HG03521 (cell line): ENCODE measurements around the gene NRIP1.

ENCODE experiments used
- ATAC-seq: cut with Tn5 transposase; IDR thresholded peaks from one replicate; pipeline ENCODE4 v1.9.1; 2021; ENCODE audit warnings: mild to moderate bottlenecking, moderate library complexity; ENCODE audit not compliant: unreplicated experiment

NRIP1 gene

DNA sequence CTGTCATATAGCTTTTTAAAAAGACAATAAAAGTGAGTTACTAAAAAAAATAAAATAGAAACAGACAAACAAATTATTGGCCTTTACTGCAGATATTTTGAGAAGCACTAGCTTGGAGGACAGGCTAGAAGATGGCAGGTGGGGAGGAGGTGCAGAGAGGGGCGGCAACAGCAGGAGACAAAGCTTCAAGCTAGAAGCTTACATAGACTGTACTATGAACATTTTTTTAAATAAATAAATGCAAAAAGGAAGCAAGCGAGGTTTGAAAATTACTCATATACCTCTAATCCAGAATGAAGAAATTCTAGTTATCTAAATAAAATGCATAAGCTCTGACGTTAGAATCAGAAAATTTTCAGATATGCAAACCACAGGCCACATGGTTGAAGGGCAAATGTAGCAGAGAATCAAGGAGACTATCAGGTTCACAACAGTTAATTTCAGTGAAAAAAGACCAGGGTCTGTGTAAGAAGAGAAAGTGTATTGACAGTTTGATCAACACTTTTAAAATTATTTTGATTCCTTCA is 54.9 kb downstream of the NRIP1 start:
- ATAC-seq, result no peak

DNA sequence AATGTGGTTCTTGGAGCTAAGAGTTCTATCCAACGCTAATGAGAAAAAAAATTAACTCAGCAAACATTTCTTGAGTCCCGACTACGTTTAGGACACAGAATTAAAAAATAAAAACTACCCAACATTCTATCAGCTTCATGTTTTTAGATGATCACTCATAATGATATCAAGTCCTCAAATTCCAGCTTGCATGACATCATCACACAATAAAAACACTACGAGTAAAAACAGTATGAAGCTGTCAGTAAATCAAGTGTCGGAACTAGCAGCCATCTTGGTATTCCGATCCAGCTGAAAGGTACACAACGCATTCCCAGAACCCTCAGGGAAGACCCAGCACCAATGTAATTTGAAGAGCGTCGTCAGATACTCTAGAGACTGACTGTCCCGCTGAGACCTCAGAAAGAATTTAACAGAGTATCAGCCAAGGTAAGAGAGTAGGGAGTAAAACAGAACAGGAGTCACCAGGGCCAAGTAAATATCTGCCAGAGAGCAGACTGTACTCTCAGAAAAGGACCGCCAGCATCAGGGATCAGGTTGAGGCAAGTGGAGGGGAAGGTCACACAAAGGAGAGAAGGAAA is 57.0 kb downstream of the NRIP1 start:
- no peak for ATAC-seq

DNA sequence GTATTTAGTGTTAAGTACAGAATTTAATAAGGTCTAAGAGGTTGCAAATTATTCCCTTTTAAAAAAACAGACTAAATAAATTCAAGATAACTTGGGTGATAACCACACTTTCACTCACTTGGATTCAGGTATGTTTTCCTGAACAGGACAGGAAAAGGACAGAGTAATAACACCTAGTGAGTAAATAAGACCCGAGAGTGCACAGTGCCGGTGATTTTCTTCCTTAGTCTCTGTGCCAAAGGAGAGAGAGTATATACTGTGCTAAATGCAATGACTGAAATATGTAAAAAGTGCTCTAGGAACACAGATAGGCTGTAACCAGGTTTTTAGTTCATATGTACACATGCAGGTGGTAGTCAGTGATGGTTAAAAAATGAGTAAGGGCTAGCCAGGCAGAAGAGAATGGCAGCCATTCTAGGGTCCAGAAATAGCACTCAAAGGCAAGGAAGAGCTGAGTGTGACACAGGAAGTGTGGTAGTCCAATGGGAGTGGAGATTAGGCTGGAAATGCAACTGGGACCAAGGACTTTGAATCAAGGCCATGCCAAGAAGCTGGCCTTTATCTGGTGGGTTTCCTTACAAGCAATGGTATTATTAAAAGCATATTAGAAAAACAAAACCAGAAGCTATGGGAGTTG is 58.1 kb downstream of the NRIP1 start:
- ATAC-seq, result no peak

DNA sequence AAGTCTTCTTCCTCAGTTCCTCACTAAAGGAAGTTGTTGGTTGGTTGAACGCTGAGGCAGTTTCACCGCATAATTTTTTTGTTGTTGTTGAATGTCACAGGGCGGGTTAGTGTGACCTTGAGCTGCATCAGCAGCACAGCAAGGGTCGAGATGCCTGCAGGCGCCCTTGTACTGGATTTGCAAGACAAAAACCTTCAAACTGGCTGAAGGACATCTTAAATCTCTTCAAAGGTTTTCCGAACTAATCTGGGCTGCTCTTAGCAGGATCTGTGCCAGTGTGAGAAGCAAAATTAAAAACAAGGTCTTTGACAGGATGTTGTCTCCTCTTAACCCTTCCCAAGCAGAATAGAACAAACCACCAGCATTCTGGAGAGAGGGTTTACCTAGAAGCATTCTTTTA is 59.4 kb downstream of the NRIP1 start:
- no peak for ATAC-seq

DNA sequence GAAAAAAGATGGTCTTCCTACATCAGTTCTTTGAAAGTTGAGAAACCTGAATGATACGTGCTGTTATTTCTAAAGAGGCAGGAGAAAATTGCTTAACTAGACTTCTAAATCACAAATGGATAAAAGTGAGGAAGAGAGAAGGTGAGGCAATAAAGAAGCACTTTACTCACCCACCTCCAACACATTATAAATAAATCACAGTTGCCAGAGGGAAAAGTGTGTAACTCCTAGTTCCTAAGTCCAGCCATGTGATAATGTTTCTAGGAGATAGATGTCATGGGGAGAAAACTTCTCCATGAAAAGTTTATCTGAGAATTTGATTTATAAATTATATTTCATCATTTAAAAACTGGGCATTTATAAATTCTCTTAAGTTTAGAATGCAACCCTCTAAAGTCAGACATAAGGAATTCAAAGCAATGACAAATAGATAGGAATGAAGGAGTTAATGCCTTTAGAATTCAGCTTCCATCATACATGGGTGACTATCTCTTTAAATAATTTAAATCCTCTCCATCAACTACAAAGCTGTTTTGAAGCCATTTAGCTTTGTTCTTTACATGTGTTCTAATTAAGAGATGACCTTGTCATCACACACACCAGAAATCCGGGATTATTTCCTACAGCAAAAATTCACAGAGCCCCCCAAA is 60.0 kb downstream of the NRIP1 start:
- no peak for ATAC-seq

DNA sequence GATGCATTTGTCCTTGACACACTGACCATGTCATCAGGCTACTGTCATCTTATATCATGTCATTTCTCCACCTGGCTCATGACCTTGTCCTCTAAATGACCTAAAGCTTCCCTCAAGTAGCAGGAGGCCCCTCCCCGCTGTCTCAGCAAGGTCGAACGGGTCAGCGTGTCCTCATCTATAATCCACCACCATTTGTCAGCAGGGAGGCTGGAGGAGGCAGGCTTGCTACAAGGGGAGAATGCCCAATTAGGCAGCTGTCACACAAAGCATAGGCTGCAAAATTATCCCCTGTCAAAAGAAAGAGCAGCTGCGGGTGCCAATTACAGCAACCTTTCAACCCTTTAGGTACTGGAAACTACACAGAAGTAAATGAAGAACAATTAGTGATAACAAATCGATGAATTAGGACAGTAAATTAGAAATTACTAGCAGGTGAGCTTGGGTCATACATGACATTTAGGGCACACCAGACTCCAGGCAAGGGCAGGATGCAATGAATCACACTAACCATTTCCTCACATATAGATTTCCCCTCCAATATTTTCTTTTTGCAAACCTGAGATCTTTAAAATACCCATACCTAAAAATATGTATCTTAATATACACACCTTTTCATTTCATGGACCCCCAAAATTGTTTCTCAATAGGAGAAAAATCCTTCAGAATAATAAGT is 61.2 kb downstream of the NRIP1 start:
- ATAC-seq, result no peak

DNA sequence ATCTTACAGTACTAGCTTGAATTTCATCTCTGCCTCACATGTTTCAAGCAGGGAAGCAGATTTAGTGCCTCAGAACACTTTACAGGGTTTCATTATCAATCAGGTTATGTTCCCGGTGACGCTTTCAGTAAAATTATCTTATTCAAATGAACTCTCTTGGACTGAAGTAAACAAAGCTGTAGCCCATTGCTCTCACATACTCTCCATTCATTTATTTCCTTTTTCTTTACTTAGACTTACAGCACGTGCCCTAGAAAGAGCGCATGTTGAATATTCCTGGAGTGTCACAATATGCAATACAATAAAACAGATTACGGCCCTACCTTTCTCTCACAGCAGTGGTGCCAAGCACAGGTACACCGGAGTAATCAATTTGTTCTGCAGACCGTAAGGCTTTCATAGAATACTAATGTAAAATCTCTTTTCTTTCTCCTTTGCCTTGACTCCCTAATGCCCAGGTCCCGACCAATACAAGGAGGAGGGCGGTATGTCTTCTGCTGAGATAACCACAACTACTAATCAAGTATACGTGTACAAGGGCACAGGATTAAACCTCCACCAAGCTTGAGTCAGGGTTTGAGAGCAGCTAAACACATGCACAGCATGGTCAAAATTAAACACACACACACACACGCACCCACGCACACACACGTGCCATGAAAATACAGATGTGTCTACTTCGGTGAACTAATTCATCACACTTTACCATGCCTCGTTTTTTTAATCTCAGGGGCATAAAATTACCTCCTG is 62.8 kb downstream of the NRIP1 start:
- ATAC-seq, result peak; percentile 78

DNA sequence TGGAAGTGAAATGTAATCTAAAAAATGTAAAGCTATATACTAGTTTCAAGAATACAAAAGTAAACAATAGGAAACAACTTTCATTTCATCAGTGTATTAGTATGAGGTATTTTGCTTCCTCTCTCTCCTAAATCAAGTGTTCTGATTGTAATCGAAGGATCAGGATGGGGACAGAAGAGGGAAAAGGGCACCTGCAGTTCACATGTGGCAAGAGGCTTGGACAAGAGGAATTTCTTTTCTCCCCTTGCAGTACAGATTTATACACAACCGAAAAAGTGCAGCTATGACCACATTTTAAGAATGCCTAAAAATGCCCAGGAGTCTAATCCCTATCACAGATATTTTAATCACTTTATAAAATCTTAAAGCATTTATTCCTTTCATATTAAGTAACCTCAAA is 63.7 kb downstream of the NRIP1 start:
- ATAC-seq, result no peak

DNA sequence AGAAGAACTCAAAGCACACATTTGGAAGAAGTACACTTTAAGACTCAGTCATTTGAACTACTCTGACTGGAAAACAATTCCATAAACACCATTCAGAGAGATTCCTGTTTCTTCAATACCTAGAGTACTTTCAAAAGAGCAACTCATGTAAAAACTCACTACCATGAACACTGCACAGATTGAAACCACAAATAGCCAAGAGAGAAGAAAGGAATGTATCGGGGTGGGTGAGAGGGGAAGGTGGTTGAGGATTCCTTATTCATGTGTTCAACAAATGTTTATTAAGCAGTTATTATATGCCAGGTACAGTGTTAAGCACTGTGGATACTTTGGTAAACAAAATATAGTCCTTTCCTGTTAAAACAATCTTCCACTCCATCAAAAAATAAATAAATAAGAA is 64.7 kb downstream of the NRIP1 start:
- ATAC-seq, result no peak

DNA sequence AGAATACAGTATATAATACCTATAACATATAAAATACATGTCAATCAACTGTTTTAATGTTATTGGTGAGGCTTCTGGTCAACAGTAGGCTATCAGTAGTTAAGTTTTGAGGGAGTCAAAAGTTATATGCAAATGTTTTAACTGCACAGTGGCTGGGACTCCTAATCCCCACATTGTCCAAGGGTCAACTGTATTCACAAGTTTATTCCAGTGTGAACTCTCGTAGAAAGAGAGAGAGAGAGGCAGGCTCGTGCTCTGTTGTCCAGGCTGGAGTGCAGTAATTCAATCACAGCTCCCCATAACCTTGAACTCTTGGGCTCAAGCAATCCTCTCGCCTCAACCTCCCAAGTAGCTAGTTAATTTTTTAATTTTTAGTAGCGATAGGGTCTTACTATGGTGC is 66.0 kb downstream of the NRIP1 start:
- ATAC-seq, result no peak

DNA sequence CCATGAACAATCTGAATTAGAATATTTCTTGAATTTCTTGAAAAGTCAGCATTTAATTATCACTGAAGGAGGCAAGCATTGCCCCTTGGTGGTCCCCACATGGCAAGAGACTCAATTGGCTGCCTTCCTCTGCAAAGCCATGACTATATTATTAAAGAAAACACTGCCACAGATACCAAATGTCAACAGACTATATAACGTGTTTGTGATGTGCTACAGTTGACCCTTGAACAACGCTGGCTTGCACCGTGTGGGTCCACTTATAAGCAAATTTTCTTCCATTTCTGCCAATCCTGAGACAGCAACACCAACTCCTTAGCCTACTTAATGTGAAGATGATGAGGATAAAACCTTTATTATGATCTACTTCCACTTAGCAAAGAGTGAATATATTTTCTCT is 66.5 kb downstream of the NRIP1 start:
- no peak for ATAC-seq

DNA sequence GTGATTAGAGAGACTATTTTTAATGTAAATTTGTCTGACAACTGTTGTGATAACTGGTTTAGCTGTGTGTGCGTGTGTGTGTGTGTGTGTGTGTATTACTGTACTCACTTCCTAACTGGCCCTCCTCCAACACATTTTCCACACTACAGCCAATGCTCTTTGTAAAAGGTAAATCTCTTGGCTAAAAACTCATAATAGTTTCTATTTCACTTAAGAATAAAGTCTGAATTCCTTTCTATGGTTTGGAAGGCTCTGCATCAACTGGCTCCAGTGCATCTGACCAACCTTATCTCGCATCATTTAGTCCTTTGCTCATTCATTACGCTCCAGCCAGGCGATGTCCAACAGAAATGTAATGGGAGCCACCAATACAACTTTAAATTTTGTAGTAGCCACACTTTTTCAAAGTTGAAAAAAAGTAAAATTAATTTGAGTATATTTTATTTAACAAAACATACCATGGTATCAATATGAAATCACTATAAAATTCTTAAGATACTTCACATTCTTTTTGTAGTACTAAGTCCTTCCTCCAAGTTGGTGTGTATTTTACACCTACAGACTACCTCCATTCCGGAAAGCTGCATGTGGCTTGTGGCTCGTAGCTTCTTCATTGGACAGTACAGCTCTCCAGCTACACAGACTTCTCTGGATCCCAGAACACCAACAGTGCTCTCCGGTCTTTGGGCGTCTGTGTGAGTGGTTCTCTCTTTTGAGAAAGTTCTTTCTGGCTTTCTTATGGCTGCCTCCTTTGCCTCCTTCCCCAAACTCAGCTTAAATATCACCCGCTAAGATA is 68.9 kb downstream of the NRIP1 start:
- ATAC-seq, result no peak

DNA sequence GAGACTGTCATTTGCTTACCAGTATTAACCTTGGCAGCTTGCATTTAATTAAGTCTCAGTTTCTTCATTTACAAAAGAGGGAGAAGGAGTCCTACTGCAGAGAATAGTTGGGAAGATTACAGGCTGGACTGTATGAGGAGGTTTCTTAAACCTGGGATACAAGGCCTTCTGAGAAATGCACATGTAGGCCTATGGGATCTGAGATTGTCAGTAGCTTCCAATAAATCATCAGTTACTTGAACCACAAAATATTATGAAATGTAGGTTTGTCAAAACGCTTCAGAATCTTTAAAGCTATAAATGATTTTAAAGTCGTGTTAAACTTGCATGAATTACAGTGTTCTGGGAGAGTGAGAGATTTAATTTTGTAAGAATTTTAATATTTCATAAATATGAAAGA is 69.6 kb downstream of the NRIP1 start:
- no peak for ATAC-seq

DNA sequence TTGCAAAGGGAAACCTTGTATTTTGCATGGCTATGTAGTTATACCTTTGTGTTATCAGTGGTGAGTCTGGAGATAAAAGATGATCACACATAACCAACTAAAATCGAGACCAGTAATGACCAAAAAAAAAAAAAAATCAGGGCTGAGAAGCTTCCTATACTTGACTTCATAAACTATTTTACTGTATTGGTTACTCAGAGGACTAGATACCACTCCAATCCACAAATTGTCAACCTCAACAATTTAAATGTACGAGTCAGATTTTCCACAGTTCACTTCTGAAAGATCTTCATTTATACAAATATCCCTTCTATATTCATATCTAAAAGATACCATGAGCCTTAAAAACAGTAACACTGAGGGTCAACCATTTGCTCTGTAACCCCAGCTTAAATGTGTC is 71.7 kb downstream of the NRIP1 start:
- ATAC-seq, result no peak

DNA sequence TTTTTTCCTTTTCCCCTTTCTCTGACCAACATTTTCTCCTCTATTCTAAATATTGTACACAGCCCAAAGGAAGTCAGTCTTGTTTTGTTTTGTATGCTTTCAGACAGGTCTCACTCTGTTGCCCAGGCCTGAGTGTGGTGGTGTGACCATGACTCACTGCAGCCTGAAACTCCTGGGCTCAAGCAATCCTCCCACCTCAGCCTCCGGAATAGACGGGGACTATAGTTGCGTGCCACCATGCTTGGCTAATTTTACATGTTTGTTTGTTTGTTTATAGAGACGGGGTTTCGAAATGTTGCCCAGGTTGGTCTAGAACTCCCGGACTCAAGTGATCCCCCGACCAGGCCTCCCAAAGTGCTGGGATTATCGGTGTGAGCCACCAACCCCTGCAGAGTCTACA is 72.8 kb downstream of the NRIP1 start:
- ATAC-seq, result no peak

DNA sequence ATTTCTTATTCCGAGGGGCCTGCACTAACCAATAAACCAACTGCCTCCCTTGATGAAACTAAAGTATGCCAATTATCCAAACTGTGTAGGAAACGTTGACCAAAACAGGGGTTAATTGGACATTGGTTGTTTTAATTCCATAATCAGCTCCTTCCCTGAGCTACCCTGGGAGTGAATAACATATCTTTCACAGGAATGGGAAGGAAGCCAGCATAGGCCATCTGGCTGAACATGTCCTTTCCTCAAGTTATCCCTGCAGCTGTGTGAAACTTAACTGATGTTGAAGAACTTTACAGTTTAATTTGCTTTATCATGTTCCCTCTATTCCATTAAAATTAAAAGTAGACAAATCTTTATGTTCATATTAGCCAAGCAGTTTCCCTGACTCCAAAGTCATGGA is 75.4 kb downstream of the NRIP1 start:
- ATAC-seq, result no peak

DNA sequence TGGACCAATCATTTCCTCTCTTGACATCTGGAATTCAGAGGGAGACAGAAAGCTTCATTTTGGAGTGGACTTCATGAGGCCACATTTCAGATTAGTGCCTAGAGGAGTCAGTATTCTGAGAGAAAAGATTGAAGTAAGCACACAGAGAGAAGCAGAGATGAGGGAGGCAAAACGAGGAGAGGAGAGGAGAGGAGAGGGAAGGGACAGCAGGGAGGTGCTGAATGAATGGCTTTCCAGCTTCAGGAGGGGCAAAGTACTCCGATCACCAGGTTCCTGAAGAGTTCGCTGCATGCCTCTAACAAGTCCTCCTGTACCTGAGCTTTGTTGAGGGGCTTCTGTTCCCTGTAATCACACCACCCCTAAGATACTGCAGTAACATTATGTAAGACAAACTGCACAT is 76.0 kb downstream of the NRIP1 start:
- no peak for ATAC-seq

DNA sequence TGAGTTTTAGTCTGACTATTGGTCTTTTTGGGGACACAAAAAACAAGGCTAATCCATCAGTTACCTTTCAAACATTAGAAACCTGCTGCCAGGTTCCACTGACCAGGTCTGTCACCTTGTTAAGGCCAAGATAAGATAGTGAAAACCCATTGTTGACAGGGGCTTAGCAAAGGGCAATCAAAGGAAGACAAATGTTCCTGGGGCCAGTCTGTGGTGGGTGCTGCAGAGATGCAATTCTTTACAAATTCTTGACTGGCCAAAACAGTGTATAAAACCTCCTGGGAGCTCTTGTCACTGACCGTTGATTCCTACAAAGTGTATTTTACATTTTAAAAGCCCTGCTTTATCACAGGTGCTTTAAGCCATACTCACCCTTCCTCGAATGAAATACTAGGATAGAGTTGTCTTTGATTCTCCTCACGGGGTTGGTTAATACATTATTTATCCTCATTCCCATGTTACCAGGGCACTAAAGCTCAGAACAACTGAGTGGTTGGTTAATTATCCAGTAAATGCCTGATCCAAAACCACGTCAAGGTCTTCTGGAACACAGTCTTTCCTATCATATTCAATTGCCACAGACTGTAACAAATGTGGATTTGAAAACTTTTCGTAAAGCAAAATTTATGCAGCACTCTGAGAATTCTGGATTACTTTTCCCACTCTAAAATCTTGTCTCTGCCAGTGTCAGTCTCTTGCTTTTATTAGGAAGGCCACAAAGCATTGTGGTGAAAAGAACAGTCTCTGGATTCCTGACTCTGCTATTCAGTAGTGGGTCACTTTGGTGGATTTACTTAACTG is 77.2 kb downstream of the NRIP1 start:
- no peak for ATAC-seq

DNA sequence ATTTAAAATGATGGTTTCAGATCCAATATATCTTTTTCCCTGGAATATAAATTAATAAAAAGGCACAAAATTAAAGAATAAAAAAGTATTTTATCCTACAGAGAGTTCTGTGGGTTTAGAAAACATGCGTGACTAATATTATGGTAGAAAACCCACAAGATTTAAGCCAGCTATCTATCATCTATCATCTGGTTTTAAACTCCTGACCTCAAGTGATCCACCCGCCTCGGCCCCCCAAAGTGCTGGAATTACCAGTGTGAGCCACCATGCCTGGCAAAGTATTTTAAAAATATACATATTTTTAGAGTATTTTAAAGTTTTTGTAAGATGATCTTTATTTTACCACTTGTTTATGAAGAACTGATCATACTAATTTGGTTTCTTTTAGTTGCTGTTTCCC is 79.5 kb downstream of the NRIP1 start:
- ATAC-seq, result no peak

DNA sequence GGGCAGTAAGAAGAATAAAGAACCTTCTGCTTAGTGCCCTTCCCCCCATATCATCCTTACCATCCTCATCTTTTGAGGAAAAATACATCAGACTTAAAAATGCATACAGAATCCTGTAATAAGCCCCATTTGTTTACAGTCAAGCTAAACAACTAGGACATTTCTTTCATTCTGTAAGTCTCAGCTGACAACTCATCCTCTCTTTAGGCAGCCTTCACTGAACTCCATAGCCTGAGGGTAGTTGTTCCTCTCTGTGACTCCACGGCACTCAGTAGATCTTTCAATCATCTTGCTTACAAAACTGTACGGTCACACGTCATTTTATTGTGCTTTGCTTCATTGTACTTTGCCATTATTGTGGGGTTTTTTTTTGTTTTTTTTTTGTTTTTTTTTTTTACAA is 82.5 kb downstream of the NRIP1 start:
- ATAC-seq, result no peak
